Left lung (tissue), 10 donors: Measurements from ENCODE around the gene GPR89A. TPM values are rescaled to one million over a fixed set of nuclear protein-coding genes. Genes with fewer than 3 reads are reported as not detected.

Experiments used
- ATAC-seq: fragments of 200-7000 bp; cut with Tn5 transposase; one replicate; pipeline ENCODE4 v1.9.1; 2020; ENCODE audit warnings: moderate library complexity
- DNase-seq, 4 donors: peaks; one replicate each; pipeline ENCODE4 v3.0.0-alpha.2; 2013 to 2020
- H3K27ac ChIP-seq, 2 donors: fragments of 200-600 bp; sonication (generic) in 1 of 2; one replicate each; pipeline versions ENCODE4 v1.5.0 to v1.8.0; 2020 to 2021
- H3K27me3 ChIP-seq, 2 donors: fragments of 200-600 bp; sonication (generic) in 1 of 2; one replicate each; pipeline versions ENCODE4 v1.5.0 to v1.8.0; 2020 to 2021
- H3K36me3 ChIP-seq, 2 donors: fragments of 200-600 bp; sonication (generic) in 1 of 2; one replicate each; pipeline versions ENCODE4 v1.5.0 to v1.8.0; 2020 to 2021
- H3K4me1 ChIP-seq, 2 donors: fragments of 200-600 bp; one replicate each; pipeline ENCODE4 v1.8.0; 2021
- H3K4me3 ChIP-seq, 2 donors: fragments of 200-600 bp; sonication (generic) in 1 of 2; one replicate each; pipeline versions ENCODE4 v1.5.0 to v1.8.0; 2020 to 2021; ENCODE audit warnings: mild to moderate bottlenecking in 1 of 2
- H3K9me3 ChIP-seq, 2 donors: fragments of 200-600 bp; sonication (generic) in 1 of 2; one replicate each; pipeline versions ENCODE4 v1.5.0 to v1.8.0; 2020 to 2021
- intact Hi-C, 2 donors: fragments of 100-400 bp; cut with DNase I; formaldehyde crosslinking; loops; one replicate each; pipeline versions ENCODE4 v1.11.2 to v1.14.2; 2022
- polyA plus RNA-seq, 6 donors: library from polyadenylated mRNA; unstranded; fragments of 120-200 nt; gene quantifications; one replicate each; pipeline ENCODE4 v1.2.1, GENCODE V29; 2013; ENCODE audit not compliant: insufficient read length in 6 of 6
- total RNA-seq, 2 donors: library from RNA; stranded (reverse); fragmentation: NEBNext Ultra II Directional; extraction: Animal tissue kit (Norgen Biotek cat#: 25700); gene quantifications; one replicate each; pipeline ENCODE4 v1.2.1, GENCODE V29; 2021
- TF ChIP-seq, protein P1 (sequence below), 2 donors: fragments of 200-600 bp; sonication (generic) in 1 of 2; IDR thresholded peaks; one replicate each; pipeline versions ENCODE4 v1.5.0 to v1.8.0; 2021; ENCODE audit warnings: antibody characterized with exemption in 2 of 2
- donor health status: DM: no; HTN: yes; CAD: no.
- donor health status: DM: no; HTN: no; CAD: no.

Gene GPR89A
- total and polyA plus RNA-seq, 8 donors = 14.5 to 45.5 (median 31.7) TPM

DNA sequence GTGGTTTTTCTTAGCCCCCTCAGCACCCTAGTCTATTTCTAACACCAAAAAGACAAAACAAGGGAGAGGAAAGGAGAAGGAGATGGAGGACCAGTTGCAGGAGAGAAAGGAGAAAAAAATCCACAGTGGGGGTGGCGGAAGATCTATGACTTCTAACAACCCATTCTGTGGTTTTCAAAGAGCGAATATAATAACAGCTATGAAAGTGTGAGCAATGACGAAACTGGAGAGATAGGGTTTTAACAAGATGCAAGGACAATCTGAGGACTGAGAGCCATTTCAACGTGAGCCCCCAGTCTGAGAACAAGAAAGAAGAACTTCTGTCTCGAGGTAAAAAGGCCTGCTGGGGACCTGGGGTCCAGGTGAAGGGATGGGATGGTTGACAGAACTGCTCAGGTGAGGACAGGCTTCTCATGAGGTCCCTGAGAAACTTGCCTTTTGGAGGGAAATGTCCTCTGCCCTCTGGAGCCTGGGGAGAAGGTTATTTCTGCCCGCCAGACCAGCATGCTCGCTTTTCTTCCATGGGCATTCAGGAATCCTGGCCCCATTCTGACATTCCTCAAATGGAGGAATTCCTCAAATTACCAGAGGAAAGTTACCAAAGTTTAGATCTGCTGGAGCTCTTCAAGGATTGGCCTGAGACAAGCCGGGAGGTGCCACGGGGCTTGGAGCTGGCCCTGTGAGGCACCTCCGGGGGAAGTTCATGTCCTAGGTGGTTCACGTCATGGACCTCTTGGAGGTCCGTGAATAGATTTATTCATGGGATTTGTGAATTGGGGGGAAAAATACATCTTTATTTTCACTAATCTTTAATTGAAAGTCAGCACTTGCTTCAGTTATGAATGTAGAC lies 111.7 kb downstream of the GPR89A start, which contains the start of gene CD160:
TSS of gene CD160 (plus strand) at position 270 of the 850 bp plus-strand sequence. CDS start 8,829 bp downstream, outside the sequence.
- intact Hi-C loops = no loop called here
- Histone ChIP-seq H3K36me3 (no peaks in the 10 kb centered on the region), H3K27me3 (peaks cover 0 to 31% of the 10 kb centered on the region in 2 donors), H3K9me3 (no peaks in the 10 kb centered on the region), H3K4me3 (no peak within 1 kb of the TSS), H3K4me1 (peaks cover 3 to 12% of the 10 kb centered on the region in 2 donors), H3K27ac (no peak within 1 kb of the TSS)
- DNase-seq (no peak), ATAC-seq (no peak)
- TF ChIP-seq, protein P1, sequence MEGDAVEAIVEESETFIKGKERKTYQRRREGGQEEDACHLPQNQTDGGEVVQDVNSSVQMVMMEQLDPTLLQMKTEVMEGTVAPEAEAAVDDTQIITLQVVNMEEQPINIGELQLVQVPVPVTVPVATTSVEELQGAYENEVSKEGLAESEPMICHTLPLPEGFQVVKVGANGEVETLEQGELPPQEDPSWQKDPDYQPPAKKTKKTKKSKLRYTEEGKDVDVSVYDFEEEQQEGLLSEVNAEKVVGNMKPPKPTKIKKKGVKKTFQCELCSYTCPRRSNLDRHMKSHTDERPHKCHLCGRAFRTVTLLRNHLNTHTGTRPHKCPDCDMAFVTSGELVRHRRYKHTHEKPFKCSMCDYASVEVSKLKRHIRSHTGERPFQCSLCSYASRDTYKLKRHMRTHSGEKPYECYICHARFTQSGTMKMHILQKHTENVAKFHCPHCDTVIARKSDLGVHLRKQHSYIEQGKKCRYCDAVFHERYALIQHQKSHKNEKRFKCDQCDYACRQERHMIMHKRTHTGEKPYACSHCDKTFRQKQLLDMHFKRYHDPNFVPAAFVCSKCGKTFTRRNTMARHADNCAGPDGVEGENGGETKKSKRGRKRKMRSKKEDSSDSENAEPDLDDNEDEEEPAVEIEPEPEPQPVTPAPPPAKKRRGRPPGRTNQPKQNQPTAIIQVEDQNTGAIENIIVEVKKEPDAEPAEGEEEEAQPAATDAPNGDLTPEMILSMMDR (IDR thresholded peaks at IDR 0.05) = no peak

Other genes starting within 250 kb of the GPR89A start
- 1 to 10 TPM; 4.3 to 4.7 TPM for gene NBPF20, start 182.4 kb upstream of the GPR89A start, total RNA-seq
- gene NBPF20, start 182.4 kb upstream of the GPR89A start, polyA plus RNA-seq = 1 to 10 TPM; 1.3 to 2.4 (median 1.9) TPM
- under 1 TPM; 0.18 to 0.29 TPM for gene PDZK1, start 99.4 kb downstream of the GPR89A start, total RNA-seq
- 1 to 10 TPM; 1.8 to 3.0 (median 2.1) TPM for gene PDZK1, start 99.4 kb downstream of the GPR89A start, polyA plus RNA-seq
- gene CD160, start 111.5 kb downstream of the GPR89A start, total RNA-seq = 1 to 10 TPM in 1 of 2 donors, under 1 TPM in 1; 0.42 to 2.0 TPM
- gene CD160, start 111.5 kb downstream of the GPR89A start, polyA plus RNA-seq = 1 to 10 TPM; 2.2 to 3.2 (median 2.7) TPM
- gene RNF115, start 216.1 kb downstream of the GPR89A start, total RNA-seq = 10 to 100 TPM; 11.8 to 14.7 TPM
- 10 to 100 TPM; 17.2 to 20.4 (median 18.2) TPM for gene RNF115, start 216.1 kb downstream of the GPR89A start, polyA plus RNA-seq
- gene POLR3C, start 216.2 kb downstream of the GPR89A start, total RNA-seq = 10 to 100 TPM; 20.1 to 27.4 TPM
- 10 to 100 TPM; 32.3 to 40.6 (median 36.8) TPM for gene POLR3C, start 216.2 kb downstream of the GPR89A start, polyA plus RNA-seq
- gene NUDT17, start 237.6 kb downstream of the GPR89A start, total RNA-seq = 1 to 10 TPM; 2.7 to 4.5 TPM
- gene NUDT17, start 237.6 kb downstream of the GPR89A start, polyA plus RNA-seq = 10 to 100 TPM in 4 of 6 donors, 1 to 10 TPM in 2; 8.5 to 12.7 (median 10.5) TPM